ENCODE results near the gene ZNF169.
"Not testable (repeated sequence)": the region's sequence is repeated elsewhere in the genome, so short reads cannot be mapped to it uniquely, and the experiment has no call there.

The ZNF169 gene

GRCh38 chr9:94287877-94288513 is 28.9 kb downstream of the ZNF169 start:
- no peak for DNase-seq

GRCh38 chr9:94289691-94290090 is 30.6 kb downstream of the ZNF169 start:
- no peak for DNase-seq

GRCh38 chr9:94298949-94299599 is 40.0 kb downstream of the ZNF169 start:
- DNase-seq = peak in 1 of 5 experiments; percentile 61

GRCh38 chr9:94300470-94301301 is 41.6 kb downstream of the ZNF169 start:
- no peak for DNase-seq

GRCh38 chr9:94301583-94301982 is 42.5 kb downstream of the ZNF169 start:
- no peak for DNase-seq

- no peak for DNase-seq
Observed at GRCh38 chr9:94302426-94302825, 43.3 kb downstream of the ZNF169 start.

- DNase-seq = no peak
Observed at GRCh38 chr9:94303321-94303720, 44.2 kb downstream of the ZNF169 start.

- not testable (repeated sequence) for DNase-seq
Observed at GRCh38 chr9:94315034-94315984, 56.2 kb downstream of the ZNF169 start.

GRCh38 chr9:94316236-94316635 is 57.1 kb downstream of the ZNF169 start:
- peak in 1 of 5 experiments; percentile 16 for DNase-seq

GRCh38 chr9:94317949-94318657 is 59.0 kb downstream of the ZNF169 start:
- DNase-seq = not testable (repeated sequence)

- DNase-seq = not testable (repeated sequence)
Observed at GRCh38 chr9:94322342-94322940, 63.3 kb downstream of the ZNF169 start.

- not testable (repeated sequence) for DNase-seq
Observed at GRCh38 chr9:94323153-94323798, 64.2 kb downstream of the ZNF169 start.

GRCh38 chr9:94325583-94325982 is 66.5 kb downstream of the ZNF169 start:
- not testable (repeated sequence) for DNase-seq

GRCh38 chr9:94328544-94328943 is 69.4 kb downstream of the ZNF169 start, which contains the start of gene NUTM2F:
Gene NUTM2F, minus strand, starts transcription at chr9:94328644. Its CDS starts 21 bp downstream, at chr9:94328623.
- not testable (repeated sequence) for DNase-seq

- DNase-seq = not testable (repeated sequence)
Observed at GRCh38 chr9:94336445-94336844, 77.3 kb downstream of the ZNF169 start.

- not testable (repeated sequence) for DNase-seq
Observed at GRCh38 chr9:94338723-94339122, 79.6 kb downstream of the ZNF169 start.

GRCh38 chr9:94339657-94340056 is 80.6 kb downstream of the ZNF169 start:
- DNase-seq = not testable (repeated sequence)

GRCh38 chr9:94340750-94341149 is 81.7 kb downstream of the ZNF169 start:
- not testable (repeated sequence) for DNase-seq

GRCh38 chr9:94341703-94342102 is 82.6 kb downstream of the ZNF169 start:
- DNase-seq = not testable (repeated sequence)

GRCh38 chr9:94347451-94347850 is 88.4 kb downstream of the ZNF169 start:
- not testable (repeated sequence) for DNase-seq
